Measurements from ENCODE around the gene TCF7L2.

Gene TCF7L2

DNA sequence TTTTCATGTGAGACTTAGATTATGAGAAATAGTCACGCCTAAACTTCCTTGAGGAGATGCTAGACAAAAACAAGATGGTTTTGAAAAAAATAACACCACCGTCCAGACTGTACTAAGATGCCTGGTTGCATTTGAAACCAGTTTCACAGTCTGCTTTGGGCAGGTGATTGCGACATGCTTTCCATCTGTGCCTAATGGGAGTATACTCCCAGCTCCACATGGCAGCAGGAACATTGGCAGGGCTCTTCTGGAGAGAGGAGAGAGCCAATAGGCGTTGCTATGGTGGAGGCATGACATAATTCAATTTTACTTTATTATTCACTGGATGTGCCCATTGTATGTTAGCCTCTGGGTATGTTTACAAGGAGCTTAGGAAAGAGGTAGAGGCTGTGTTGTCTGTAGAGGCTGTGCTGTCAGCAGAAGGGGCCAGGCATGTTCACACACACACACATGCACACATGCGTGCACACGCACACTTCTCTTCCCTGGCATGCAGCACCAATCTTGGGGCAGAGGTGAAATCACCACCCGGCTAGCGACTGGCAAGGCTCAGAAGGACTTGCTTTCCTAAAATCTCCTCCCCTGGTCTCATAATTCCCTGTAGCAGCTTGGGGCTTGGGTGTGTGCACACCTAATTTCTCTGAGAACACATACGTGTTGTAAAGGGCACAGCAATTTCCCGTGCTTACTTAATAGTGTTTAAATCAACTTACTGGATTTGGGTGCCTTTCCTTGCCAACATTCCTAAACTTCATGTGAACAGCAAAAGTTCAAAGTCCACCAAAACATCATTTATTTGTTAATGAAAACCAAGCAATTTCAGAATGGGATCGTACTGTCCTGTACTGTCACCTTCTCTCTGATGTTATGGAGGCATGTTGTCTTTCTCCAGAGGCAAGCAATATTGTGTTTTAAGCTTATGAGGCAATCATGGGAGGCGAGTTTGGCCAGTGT, 162.1 kb downstream of the TCF7L2 start:
- no peaks in the 10 kb centered on the region for H3K79me2 ChIP-seq (ENCODE audit: insufficient read depth, low read length)
- no peaks in the 10 kb centered on the region for H3F3A ChIP-seq (ENCODE audit: insufficient read depth)
- H3K4me2 ChIP-seq (ENCODE audit: low read depth, low read length, poor library complexity, severe bottlenecking): no peak overlapping the region
- no peaks in the 10 kb centered on the region for H3K36me3 ChIP-seq (ENCODE audit: low read length)
- H3K4me3 ChIP-seq (ENCODE audit: insufficient read depth, low read length, poor library complexity, severe bottlenecking): no peak overlapping the region
- H3K27me3 ChIP-seq (ENCODE audit: low read length): no peaks in the 10 kb centered on the region
- no peak overlapping the region for H3K27ac ChIP-seq (ENCODE audit: low read depth, low read length)
- TF ChIP-seq EZH2phosphoT487 (conservative IDR thresholded peaks at IDR 0.05; ENCODE audit: low read length) (no peak), CTCF (IDR thresholded peaks at IDR 0.05; ENCODE audit: insufficient read depth, low read length, poor library complexity, severe bottlenecking) (no peak)
- no peak overlapping the region for H3K9ac ChIP-seq (ENCODE audit: low read length)
- H2AFZ ChIP-seq (ENCODE audit: low read depth, low read length, severe bottlenecking): no peak overlapping the region
- H3K9me2 ChIP-seq (replicated peaks; ENCODE audit: insufficient read depth, low read length): no peaks in the 10 kb centered on the region
- H4K20me1 ChIP-seq (ENCODE audit: low read depth, low read length): no peaks in the 10 kb centered on the region
- no peaks in the 10 kb centered on the region for H3K9me3 ChIP-seq (ENCODE audit: insufficient read depth, low read length)

DNA sequence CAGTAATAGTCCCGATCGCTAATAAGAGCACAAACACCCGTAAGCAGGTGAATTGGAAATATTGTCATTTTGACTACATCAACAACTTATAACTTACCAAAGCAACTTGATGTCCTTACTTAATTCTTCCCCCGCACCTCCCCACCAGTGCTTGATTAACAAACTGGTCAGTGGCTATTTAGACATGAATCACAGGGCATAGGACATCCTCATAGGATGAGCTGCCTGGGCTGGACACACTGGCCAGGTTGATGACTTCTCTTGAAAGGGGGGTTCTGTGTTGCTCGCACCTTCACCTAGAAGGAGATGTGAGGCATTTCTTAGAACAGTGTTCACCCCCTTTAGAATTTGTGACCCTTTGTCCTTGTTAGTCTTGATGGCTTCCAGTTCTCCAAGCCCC, 163.2 kb downstream of the TCF7L2 start:
- Histone ChIP-seq H3K36me3 (ENCODE audit: low read length) (no peaks in the 10 kb centered on the region), H3K4me3 (ENCODE audit: insufficient read depth, low read length, poor library complexity, severe bottlenecking) (no peak overlapping the region), H3K4me2 (ENCODE audit: low read depth, low read length, poor library complexity, severe bottlenecking) (no peak overlapping the region), H3K9me3 (ENCODE audit: insufficient read depth, low read length) (no peaks in the 10 kb centered on the region), H3K9me2 (replicated peaks; ENCODE audit: insufficient read depth, low read length) (no peaks in the 10 kb centered on the region), H3K27ac (ENCODE audit: low read depth, low read length) (no peak overlapping the region), H3K9ac (ENCODE audit: low read length) (no peak overlapping the region), H2AFZ (ENCODE audit: low read depth, low read length, severe bottlenecking) (no peak overlapping the region), H3F3A (ENCODE audit: insufficient read depth) (no peaks in the 10 kb centered on the region), H3K79me2 (ENCODE audit: insufficient read depth, low read length) (no peaks in the 10 kb centered on the region), H3K27me3 (ENCODE audit: low read length) (no peaks in the 10 kb centered on the region), H4K20me1 (ENCODE audit: low read depth, low read length) (no peaks in the 10 kb centered on the region)
- TF ChIP-seq EZH2phosphoT487 (conservative IDR thresholded peaks at IDR 0.05; ENCODE audit: low read length) (no peak), CTCF (IDR thresholded peaks at IDR 0.05; ENCODE audit: insufficient read depth, low read length, poor library complexity, severe bottlenecking) (no peak)

DNA sequence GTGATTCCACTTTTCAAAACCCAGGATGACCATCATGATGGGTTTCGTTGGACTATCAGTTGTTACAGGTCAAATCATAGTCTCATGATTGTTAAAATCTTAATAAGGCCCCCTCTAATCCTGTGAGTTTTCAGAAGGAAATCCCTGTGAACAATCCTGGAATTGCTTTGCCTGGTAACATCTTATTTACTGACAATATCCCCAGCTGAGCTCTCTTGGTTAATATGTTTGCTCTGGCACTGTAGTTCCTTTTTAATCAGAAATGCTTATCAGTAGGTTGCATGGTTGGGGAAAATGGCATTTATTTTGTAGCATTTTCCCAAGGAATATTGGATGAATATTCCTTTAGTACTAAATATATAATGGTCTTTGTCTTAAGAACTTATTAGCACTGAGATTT, 163.9 kb downstream of the TCF7L2 start:
- H3K27ac ChIP-seq (ENCODE audit: low read depth, low read length): no peak overlapping the region
- H3K4me2 ChIP-seq (ENCODE audit: low read depth, low read length, poor library complexity, severe bottlenecking): no peak overlapping the region
- H4K20me1 ChIP-seq (ENCODE audit: low read depth, low read length): no peaks in the 10 kb centered on the region
- H3K9me3 ChIP-seq (ENCODE audit: insufficient read depth, low read length): no peaks in the 10 kb centered on the region
- no peaks in the 10 kb centered on the region for H3K27me3 ChIP-seq (ENCODE audit: low read length)
- H3K9me2 ChIP-seq (replicated peaks; ENCODE audit: insufficient read depth, low read length): no peaks in the 10 kb centered on the region
- no peaks in the 10 kb centered on the region for H3K79me2 ChIP-seq (ENCODE audit: insufficient read depth, low read length)
- H2AFZ ChIP-seq (ENCODE audit: low read depth, low read length, severe bottlenecking): no peak overlapping the region
- no peak overlapping the region for H3K9ac ChIP-seq (ENCODE audit: low read length)
- H3F3A ChIP-seq (ENCODE audit: insufficient read depth): no peaks in the 10 kb centered on the region
- H3K36me3 ChIP-seq (ENCODE audit: low read length): no peaks in the 10 kb centered on the region
- TF ChIP-seq CTCF (IDR thresholded peaks at IDR 0.05; ENCODE audit: insufficient read depth, low read length, poor library complexity, severe bottlenecking) (no peak), EZH2phosphoT487 (conservative IDR thresholded peaks at IDR 0.05; ENCODE audit: low read length) (no peak)
- no peak overlapping the region for H3K4me3 ChIP-seq (ENCODE audit: insufficient read depth, low read length, poor library complexity, severe bottlenecking)

All from SU-DHL-6 (cell line).